ENCODE data around the gene KCNMB1. TPM values are rescaled to one million over a fixed set of nuclear protein-coding genes. Genes with fewer than 3 reads are reported as not detected.

Gene KCNMB1
- total and polyA plus RNA-seq, 10 of the 15 experiments (the other 5 are each of a cell fraction or from before 2014, with no cell fraction given): 1.2 to 3.6 (median 2.6) TPM

- no peak for TF ChIP-seq ZNF207 (IDR thresholded peaks at IDR 0.05; ENCODE audit: borderline replicate concordance)
These were observed 52.0 kb downstream of the KCNMB1 start (continued) for GRCh38 chr5:170337045-170337733.

GRCh38 chr5:170336065-170336464 lies 53.1 kb downstream of the KCNMB1 start:
- no peaks in the 10 kb centered on the region for H4K20me1 ChIP-seq (ENCODE audit: control insufficient read depth, insufficient read depth)
- H3K9me3 ChIP-seq (replicated peaks; ENCODE audit: control insufficient read depth, insufficient read depth, low read length): no peaks in the 10 kb centered on the region; the same call in 2 of the 3 replicates
- no peak overlapping the region for H3K9ac ChIP-seq (ENCODE audit: control insufficient read depth, insufficient read depth, low read length)
- 91% methylated on average over 6 of the region's 6 CpGs for WGBS (ENCODE audit: insufficient coverage, insufficient replicate concordance, low lambda C conversion rate, missing lambda C conversion rate)
- H3K36me3 ChIP-seq (ENCODE audit: control insufficient read depth in 2 of 2, insufficient read depth in 2 of 2, low read length in 1 of 2): no peaks in the 10 kb centered on the region
- ChIA-PET RAD21 (ENCODE audit: unreplicated experiment) (interaction anchor here (5.2 to 5.6 kb wide), 3 partner anchors 41 to 111 kb away, joined by 60 to 98 read pairs (median 81); partner anchors contain the start of gene LCP2), POLR2A (no interaction called here), CTCF (interaction anchor here (4.3 to 5.8 kb wide), 3 partner anchors 9 to 68 kb away, joined by 20 to 189 read pairs (median 139); partner anchors contain the start of gene LCP2), SMC1A (ENCODE audit: uncharacterized antibody, unreplicated experiment) (interaction anchor here (1.5 to 7.2 kb wide), 5 partner anchors 33 to 109 kb away, joined by 5 to 122 read pairs (median 109); partner anchors contain the start of gene LCP2)
- H3K4me3 ChIP-seq: no peak overlapping the region
- ATAC-seq (no peak), FAIRE-seq (no peak), DNase-seq (ENCODE audit: low read depth, low spot score) (no peak)
- H2AFZ ChIP-seq (ENCODE audit: control insufficient read depth, low read depth, low read length): no peak overlapping the region
- no peak overlapping the region for H3K4me2 ChIP-seq (ENCODE audit: control insufficient read depth, insufficient read depth)
- H3K27me3 ChIP-seq (replicated peaks in 1 of 2; ENCODE audit: control insufficient read depth in 2 of 2, insufficient read depth in 2 of 2, low read length in 1 of 2): no peaks in the 10 kb centered on the region
- no peaks in the 10 kb centered on the region for H3K79me2 ChIP-seq (ENCODE audit: control insufficient read depth, insufficient read depth, low read length)
- no TSS peak for BruUV-seq (replicated peaks)
- no peak overlapping the region for H3K27ac ChIP-seq (ENCODE audit: control insufficient read depth, insufficient read depth)
- peaks cover 43% of the 10 kb centered on the region for H3K4me1 ChIP-seq (ENCODE audit: control insufficient read depth, insufficient read depth, low read length)
- intact Hi-C loops (cut with micrococcal nuclease; ENCODE audit: unreplicated experiment) (loop anchor here (10.0 kb wide), 1 partner anchor 231 kb away; the partner anchor contains the start of gene FOXI1), in situ Hi-C loops (cut with MboI) (loop anchor here (5.0 kb wide), 1 partner anchor 59 kb away; no protein-coding TSS in a partner anchor)
- no peak for TF ChIP-seq DPF2 (IDR thresholded peaks at IDR 0.05)
- no peak for TF ChIP-seq NBN (IDR thresholded peaks at IDR 0.05)
- no peak for TF ChIP-seq CREM (IDR thresholded peaks at IDR 0.05; ENCODE audit: low read depth)
- no peak for TF ChIP-seq TCF3 (IDR thresholded peaks at IDR 0.05; ENCODE audit: borderline replicate concordance, insufficient read depth, low read depth, low read length)
- no peak for TF ChIP-seq ZBTB40 (IDR thresholded peaks at IDR 0.05; ENCODE audit: borderline replicate concordance)
- TF ChIP-seq SUPT20H (IDR thresholded peaks at IDR 0.05; ENCODE audit: borderline replicate concordance, control insufficient read depth, low read depth, low read length): no peak
- TF ChIP-seq SKIL (IDR thresholded peaks at IDR 0.05; ENCODE audit: low read depth, poor library complexity, severe bottlenecking): no peak
- TF ChIP-seq CBX5 (IDR thresholded peaks at IDR 0.05; ENCODE audit: low read depth): no peak
- no peak for TF ChIP-seq JUND (IDR thresholded peaks at IDR 0.05; ENCODE audit: low read depth, low read length)
- no peak for TF ChIP-seq CREB1 (IDR thresholded peaks at IDR 0.05; ENCODE audit: low read depth)
- TF ChIP-seq ZNF622 (IDR thresholded peaks at IDR 0.05): no peak
- no peak for TF ChIP-seq FOXK2 (IDR thresholded peaks at IDR 0.05)
- TF ChIP-seq BCL11A (IDR thresholded peaks at IDR 0.05; ENCODE audit: low read depth, low read length): no peak
- no peak for TF ChIP-seq ELK1 (IDR thresholded peaks at IDR 0.05; ENCODE audit: low read depth, low read length)
- TF ChIP-seq SMARCA5 (IDR thresholded peaks at IDR 0.05): no peak
